ENCODE results near the gene FARS2. TPM values are rescaled to one million over a fixed set of nuclear protein-coding genes. Genes with fewer than 3 reads are reported as not detected.

The FARS2 gene
- total and polyA plus RNA-seq, 2 experiments from 2014 or later, result 9.9 to 15.4 TPM

GRCh38 chr6:5605937-5606336 lies 344.6 kb downstream of the FARS2 start:
- Histone ChIP-seq H3K4me3 (no peak overlapping the region), H3K9me2 (replicated peaks; ENCODE audit: insufficient read depth) (no peaks in the 10 kb centered on the region), H3K27me3 (no peaks in the 10 kb centered on the region), H3K36me3 (replicated peaks; ENCODE audit: insufficient read depth, low read depth) (no peaks in the 10 kb centered on the region), H3K4me2 (no peak overlapping the region), H3K79me2 (no peaks in the 10 kb centered on the region), H4K20me1 (ENCODE audit: insufficient read depth, poor library complexity, severe bottlenecking) (no peaks in the 10 kb centered on the region), H3K27ac (no peak overlapping the region), H2AFZ (no peak overlapping the region), H3K4me1 (ENCODE audit: insufficient read depth) (peaks cover 4% of the 10 kb centered on the region), H3K9me3 (ENCODE audit: low read depth) (no peaks in the 10 kb centered on the region)
- DNase-seq (ENCODE audit: low spot score), result no peak
- 59% methylated on average over 5 of the region's 5 CpGs for WGBS (ENCODE audit: low lambda C conversion rate, missing lambda C conversion rate)
- TF ChIP-seq EZH2 (IDR thresholded peaks at IDR 0.05; ENCODE audit: borderline replicate concordance), result no peak
- TF ChIP-seq, protein P1, sequence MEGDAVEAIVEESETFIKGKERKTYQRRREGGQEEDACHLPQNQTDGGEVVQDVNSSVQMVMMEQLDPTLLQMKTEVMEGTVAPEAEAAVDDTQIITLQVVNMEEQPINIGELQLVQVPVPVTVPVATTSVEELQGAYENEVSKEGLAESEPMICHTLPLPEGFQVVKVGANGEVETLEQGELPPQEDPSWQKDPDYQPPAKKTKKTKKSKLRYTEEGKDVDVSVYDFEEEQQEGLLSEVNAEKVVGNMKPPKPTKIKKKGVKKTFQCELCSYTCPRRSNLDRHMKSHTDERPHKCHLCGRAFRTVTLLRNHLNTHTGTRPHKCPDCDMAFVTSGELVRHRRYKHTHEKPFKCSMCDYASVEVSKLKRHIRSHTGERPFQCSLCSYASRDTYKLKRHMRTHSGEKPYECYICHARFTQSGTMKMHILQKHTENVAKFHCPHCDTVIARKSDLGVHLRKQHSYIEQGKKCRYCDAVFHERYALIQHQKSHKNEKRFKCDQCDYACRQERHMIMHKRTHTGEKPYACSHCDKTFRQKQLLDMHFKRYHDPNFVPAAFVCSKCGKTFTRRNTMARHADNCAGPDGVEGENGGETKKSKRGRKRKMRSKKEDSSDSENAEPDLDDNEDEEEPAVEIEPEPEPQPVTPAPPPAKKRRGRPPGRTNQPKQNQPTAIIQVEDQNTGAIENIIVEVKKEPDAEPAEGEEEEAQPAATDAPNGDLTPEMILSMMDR (IDR thresholded peaks at IDR 0.05; ENCODE audit: poor library complexity), result no peak
- no peak for TF ChIP-seq EZH2phosphoT487 (IDR thresholded peaks at IDR 0.05; ENCODE audit: low read depth, severe bottlenecking, unreplicated experiment)

DNA sequence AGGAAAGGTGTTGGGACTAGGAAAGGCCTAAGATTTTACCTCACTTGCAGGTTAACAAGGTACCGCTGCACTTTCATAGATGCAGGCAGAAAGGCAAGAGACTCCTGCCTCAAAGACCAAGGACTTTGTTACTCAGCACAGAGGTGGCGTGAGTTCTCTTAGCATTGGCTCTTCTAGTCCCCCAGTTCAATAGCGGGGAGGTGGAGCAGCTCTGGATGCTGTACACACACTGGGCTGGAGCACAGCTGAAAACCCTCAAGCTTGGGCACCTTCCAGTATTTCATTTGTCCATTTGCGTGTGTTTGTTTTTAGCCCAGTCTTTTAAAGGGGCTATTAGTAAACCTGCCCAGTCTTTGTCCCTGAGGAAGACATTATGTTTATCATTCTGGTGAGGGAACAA lies 345.2 kb downstream of the FARS2 start:
- Histone ChIP-seq H3K4me2 (no peak overlapping the region), H4K20me1 (ENCODE audit: insufficient read depth, poor library complexity, severe bottlenecking) (no peaks in the 10 kb centered on the region), H3K27ac (no peak overlapping the region), H3K27me3 (no peaks in the 10 kb centered on the region), H3K4me1 (ENCODE audit: insufficient read depth) (peaks cover 4% of the 10 kb centered on the region), H3K4me3 (no peak overlapping the region), H3K36me3 (replicated peaks; ENCODE audit: insufficient read depth, low read depth) (no peaks in the 10 kb centered on the region), H3K79me2 (no peaks in the 10 kb centered on the region), H3K9me3 (ENCODE audit: low read depth) (no peaks in the 10 kb centered on the region), H2AFZ (no peak overlapping the region), H3K9me2 (replicated peaks; ENCODE audit: insufficient read depth) (no peaks in the 10 kb centered on the region)
- no peak for DNase-seq (ENCODE audit: low spot score)
- TF ChIP-seq EZH2phosphoT487 (IDR thresholded peaks at IDR 0.05; ENCODE audit: low read depth, severe bottlenecking, unreplicated experiment) (no peak), EZH2 (IDR thresholded peaks at IDR 0.05; ENCODE audit: borderline replicate concordance) (no peak)
- TF ChIP-seq, protein P1 (IDR thresholded peaks at IDR 0.05; ENCODE audit: poor library complexity), result no peak
- 84% methylated on average over 4 of the region's 4 CpGs for WGBS (ENCODE audit: low lambda C conversion rate, missing lambda C conversion rate)

GRCh38 chr6:5610640-5611039 lies 349.3 kb downstream of the FARS2 start:
- Histone ChIP-seq H4K20me1 (ENCODE audit: insufficient read depth, poor library complexity, severe bottlenecking) (no peaks in the 10 kb centered on the region), H3K27me3 (no peaks in the 10 kb centered on the region), H3K27ac (no peak overlapping the region), H3K36me3 (replicated peaks; ENCODE audit: insufficient read depth, low read depth) (no peaks in the 10 kb centered on the region), H3K4me3 (no peak overlapping the region), H3K4me1 (ENCODE audit: insufficient read depth) (peaks cover 4% of the 10 kb centered on the region), H3K4me2 (no peak overlapping the region), H3K79me2 (no peaks in the 10 kb centered on the region), H3K9me3 (ENCODE audit: low read depth) (no peaks in the 10 kb centered on the region), H2AFZ (no peak overlapping the region), H3K9me2 (replicated peaks; ENCODE audit: insufficient read depth) (no peaks in the 10 kb centered on the region)
- WGBS (ENCODE audit: low lambda C conversion rate, missing lambda C conversion rate), result 97% methylated on average over 8 of the region's 8 CpGs
- DNase-seq (ENCODE audit: low spot score), result no peak
- TF ChIP-seq, protein P1 (IDR thresholded peaks at IDR 0.05; ENCODE audit: poor library complexity), result no peak
- no peak for TF ChIP-seq EZH2phosphoT487 (IDR thresholded peaks at IDR 0.05; ENCODE audit: low read depth, severe bottlenecking, unreplicated experiment)
- TF ChIP-seq EZH2 (IDR thresholded peaks at IDR 0.05; ENCODE audit: borderline replicate concordance), result no peak

GRCh38 chr6:5617179-5617578 lies 355.9 kb downstream of the FARS2 start:
- H3K4me1 ChIP-seq (ENCODE audit: insufficient read depth), result no peaks in the 10 kb centered on the region
- no peaks in the 10 kb centered on the region for H3K9me2 ChIP-seq (replicated peaks; ENCODE audit: insufficient read depth)
- no peaks in the 10 kb centered on the region for H3K36me3 ChIP-seq (replicated peaks; ENCODE audit: insufficient read depth, low read depth)
- H4K20me1 ChIP-seq (ENCODE audit: insufficient read depth, poor library complexity, severe bottlenecking), result no peaks in the 10 kb centered on the region
- no peak overlapping the region for H3K4me3 ChIP-seq
- TF ChIP-seq EZH2 (IDR thresholded peaks at IDR 0.05; ENCODE audit: borderline replicate concordance), result no peak
- TF ChIP-seq EZH2phosphoT487 (IDR thresholded peaks at IDR 0.05; ENCODE audit: low read depth, severe bottlenecking, unreplicated experiment), result no peak
- TF ChIP-seq, protein P1 (IDR thresholded peaks at IDR 0.05; ENCODE audit: poor library complexity), result no peak
- H2AFZ ChIP-seq, result no peak overlapping the region
- H3K79me2 ChIP-seq, result no peaks in the 10 kb centered on the region
- no peaks in the 10 kb centered on the region for H3K9me3 ChIP-seq (ENCODE audit: low read depth)
- H3K27ac ChIP-seq, result no peak overlapping the region
- WGBS (ENCODE audit: low lambda C conversion rate, missing lambda C conversion rate), result 89% methylated on average over 1 of the region's 1 CpG
- no peaks in the 10 kb centered on the region for H3K27me3 ChIP-seq
- no peak overlapping the region for H3K4me2 ChIP-seq
- DNase-seq (ENCODE audit: low spot score), result no peak

Measured in hepatocyte (in vitro differentiated cells).